A673 (cell line): ENCODE data around the gene ZNF680. TPM values are rescaled to one million over a fixed set of nuclear protein-coding genes. Genes with fewer than 3 reads are reported as not detected.

ENCODE experiments used
- BruUV-seq: library from RNA; stranded (reverse); fragments of 400-500 nt; replicated peaks from 2 replicates; lab custom pipeline; 2021; lab: Mats Ljungman, UMichigan
- CTCF ChIA-PET: fragments of 300-600 bp; sonication (Branson Sonifier 250); formaldehyde crosslinking; loops from one replicate; lab custom pipeline; 2022; ENCODE audit warnings: antibody characterized with exemption; lab: Charles Lee
- POLR2A ChIA-PET: fragments of 300-600 bp; sonication (Branson Sonifier 250); formaldehyde crosslinking; loops from one replicate; lab custom pipeline; 2022; ENCODE audit warnings: antibody characterized with exemption; ENCODE audit not compliant: low non-redundant PET; lab: Charles Lee
- DNase-seq: peaks from one replicate; pipeline ENCODE4 v3.0.0-alpha.2; 2015; ENCODE audit warnings: low spot score
- H3K27ac ChIP-seq: fragments of 200-600 bp; sonication (generic); 2 replicates; pipeline ENCODE4 v1.5.1; 2016; ENCODE audit warnings: mixed run types, low read depth, mild to moderate bottlenecking, mixed read lengths, antibody characterized with exemption, low read length; ENCODE audit not compliant: poor library complexity, severe bottlenecking
- H3K27me3 ChIP-seq: fragments of 200-600 bp; sonication (generic); replicated peaks from 2 replicates; pipeline ENCODE4 v1.6.1; 2017; ENCODE audit warnings: mixed run types, low read depth, mild to moderate bottlenecking, mixed read lengths, antibody characterized with exemption, low read length; ENCODE audit not compliant: insufficient read depth, poor library complexity
- H3K36me3 ChIP-seq: fragments of 200-600 bp; sonication (generic); 2 replicates; pipeline ENCODE4 v1.6.1; 2016; ENCODE audit warnings: mixed run types, mild to moderate bottlenecking, mixed read lengths, antibody characterized with exemption, low read length; ENCODE audit not compliant: insufficient read depth, poor library complexity, severe bottlenecking
- H3K4me1 ChIP-seq: fragments of 200-600 bp; sonication (generic); 2 replicates; pipeline ENCODE4 v1.6.1; 2017; ENCODE audit warnings: mixed run types, mild to moderate bottlenecking, mixed read lengths, antibody characterized with exemption, low read length; ENCODE audit not compliant: insufficient read depth, poor library complexity, severe bottlenecking
- H3K4me3 ChIP-seq: fragments of 200-600 bp; sonication (generic); 2 replicates; pipeline ENCODE4 v1.5.1; 2016; ENCODE audit warnings: low read depth, mixed run types, mild to moderate bottlenecking, mixed read lengths, low read length; ENCODE audit not compliant: poor library complexity, severe bottlenecking
- H3K9me3 ChIP-seq: fragments of 200-600 bp; sonication (generic); 2 replicates; pipeline ENCODE4 v1.6.1; 2016; ENCODE audit warnings: mixed run types, low read depth, mild to moderate bottlenecking, mixed read lengths, antibody characterized with exemption, low read length; ENCODE audit not compliant: poor library complexity, severe bottlenecking
- EZH2 ChIP-seq: fragments of 200-600 bp; sonication (generic); IDR thresholded peaks from 2 replicates; pipeline ENCODE4 v1.6.1; 2017; ENCODE audit warnings: borderline replicate concordance, low read depth, mild to moderate bottlenecking, mixed read lengths, antibody characterized with exemption, low read length; ENCODE audit not compliant: poor library complexity, severe bottlenecking
- intact Hi-C: fragments of 100-400 bp; cut with micrococcal nuclease; formaldehyde crosslinking; loops from one replicate; pipeline ENCODE4 v1.10.0; 2022; ENCODE audit not compliant: unreplicated experiment
- total RNA-seq: library from RNA; stranded (reverse); gene quantifications from 2 replicates; pipeline ENCODE4 v1.2.3, GENCODE V29; 2021
- TF ChIP-seq, protein P1 (sequence below): fragments of 300-800, 200-600 bp; sonication (generic); conservative IDR thresholded peaks from 2 replicates; pipeline ENCODE4 v1.5.1; 2017; ENCODE audit warnings: low read depth, mild to moderate bottlenecking, antibody characterized with exemption, low read length, moderate library complexity, mixed read lengths

Gene ZNF680
- total RNA-seq, 1 experiment from 2014 or later: 10.2 TPM

DNA sequence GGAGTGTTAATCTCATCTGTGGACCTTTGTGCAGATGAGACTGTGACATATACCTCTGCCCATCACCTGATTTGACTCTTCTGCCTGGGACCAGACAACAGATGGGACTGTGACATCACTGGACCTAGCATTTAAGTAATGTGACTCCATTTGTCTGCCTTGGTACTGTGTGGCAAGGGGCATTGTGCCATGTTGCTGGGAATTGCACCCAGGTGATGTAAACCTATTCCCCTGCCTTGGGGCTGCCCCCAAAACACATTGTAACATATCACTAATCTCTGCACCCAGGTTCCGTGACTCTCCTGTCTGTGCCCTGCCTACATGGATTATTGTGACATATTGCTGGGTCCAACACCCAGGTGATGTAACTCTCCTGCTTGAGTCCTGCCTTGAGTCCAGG lies 40.4 kb upstream of the ZNF680 start:
- peaks cover 9% of the 10 kb centered on the region for H3K9me3 ChIP-seq
- ChIA-PET POLR2A (no interaction called here), CTCF (no interaction called here)
- H3K4me3 ChIP-seq: no peak overlapping the region
- no peaks in the 10 kb centered on the region for H3K27me3 ChIP-seq
- H3K27ac ChIP-seq: no peak overlapping the region
- no peaks in the 10 kb centered on the region for H3K36me3 ChIP-seq
- intact Hi-C loops: no loop called here
- TF ChIP-seq, protein P1, sequence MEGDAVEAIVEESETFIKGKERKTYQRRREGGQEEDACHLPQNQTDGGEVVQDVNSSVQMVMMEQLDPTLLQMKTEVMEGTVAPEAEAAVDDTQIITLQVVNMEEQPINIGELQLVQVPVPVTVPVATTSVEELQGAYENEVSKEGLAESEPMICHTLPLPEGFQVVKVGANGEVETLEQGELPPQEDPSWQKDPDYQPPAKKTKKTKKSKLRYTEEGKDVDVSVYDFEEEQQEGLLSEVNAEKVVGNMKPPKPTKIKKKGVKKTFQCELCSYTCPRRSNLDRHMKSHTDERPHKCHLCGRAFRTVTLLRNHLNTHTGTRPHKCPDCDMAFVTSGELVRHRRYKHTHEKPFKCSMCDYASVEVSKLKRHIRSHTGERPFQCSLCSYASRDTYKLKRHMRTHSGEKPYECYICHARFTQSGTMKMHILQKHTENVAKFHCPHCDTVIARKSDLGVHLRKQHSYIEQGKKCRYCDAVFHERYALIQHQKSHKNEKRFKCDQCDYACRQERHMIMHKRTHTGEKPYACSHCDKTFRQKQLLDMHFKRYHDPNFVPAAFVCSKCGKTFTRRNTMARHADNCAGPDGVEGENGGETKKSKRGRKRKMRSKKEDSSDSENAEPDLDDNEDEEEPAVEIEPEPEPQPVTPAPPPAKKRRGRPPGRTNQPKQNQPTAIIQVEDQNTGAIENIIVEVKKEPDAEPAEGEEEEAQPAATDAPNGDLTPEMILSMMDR: no peak
- TF ChIP-seq EZH2: no peak
- DNase-seq: no peak
- BruUV-seq: no TSS peak
- H3K4me1 ChIP-seq: no peaks in the 10 kb centered on the region

DNA sequence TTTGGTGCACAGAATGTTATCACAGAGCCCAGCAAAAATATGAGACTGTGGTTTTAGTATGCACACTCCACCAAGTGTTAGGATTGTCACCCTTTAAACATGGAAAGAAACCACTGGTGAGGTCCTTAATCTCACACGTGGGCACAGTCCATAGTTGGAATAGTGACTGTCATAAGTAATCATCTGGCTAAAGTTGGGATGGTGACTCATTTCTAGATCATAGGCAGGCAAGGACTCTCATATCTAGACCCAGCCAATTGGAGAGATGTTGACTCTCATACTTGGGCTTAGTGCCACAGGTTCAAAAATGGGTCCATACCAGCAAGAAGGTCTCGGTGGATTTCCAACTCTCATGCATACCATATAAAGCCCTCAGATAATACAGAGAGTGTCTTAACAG lies 39.6 kb upstream of the ZNF680 start:
- Histone ChIP-seq H3K9me3 (peaks cover 9% of the 10 kb centered on the region), H3K27ac (no peak overlapping the region), H3K36me3 (no peaks in the 10 kb centered on the region), H3K4me3 (no peak overlapping the region), H3K4me1 (no peaks in the 10 kb centered on the region), H3K27me3 (no peaks in the 10 kb centered on the region)
- no peak for DNase-seq
- POLR2A ChIA-PET: no interaction called here
- intact Hi-C loops: no loop called here
- no TSS peak for BruUV-seq
- TF ChIP-seq EZH2: no peak
- TF ChIP-seq, protein P1: no peak
- CTCF ChIA-PET: no interaction called here

DNA sequence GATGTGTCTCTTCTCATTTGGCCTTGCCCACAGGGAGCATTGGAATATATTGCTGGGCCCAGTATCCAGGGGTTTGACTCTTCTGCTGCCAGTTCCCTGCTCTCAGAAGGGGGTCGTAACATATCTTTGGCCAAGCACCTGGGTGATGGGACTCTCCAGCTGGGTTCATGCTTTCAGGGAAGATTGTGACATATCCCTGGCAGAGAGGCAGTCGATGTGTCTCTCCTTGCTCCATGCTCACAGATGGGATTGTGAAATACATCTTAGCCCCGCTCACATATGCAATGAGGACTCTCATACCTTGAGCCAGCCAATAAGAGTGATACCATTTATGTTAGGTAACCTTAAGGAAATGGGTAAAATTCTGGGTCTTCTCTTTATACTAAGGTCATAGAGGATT lies 39.2 kb upstream of the ZNF680 start:
- POLR2A ChIA-PET: no interaction called here
- CTCF ChIA-PET: no interaction called here
- DNase-seq: no peak

More for the DNA sequence above, 39.2 kb upstream of the ZNF680 start:
- no peaks in the 10 kb centered on the region for H3K36me3 ChIP-seq
- H3K27ac ChIP-seq: no peak overlapping the region
- H3K27me3 ChIP-seq: no peaks in the 10 kb centered on the region
- H3K4me3 ChIP-seq: no peak overlapping the region
- no peaks in the 10 kb centered on the region for H3K4me1 ChIP-seq
- BruUV-seq: no TSS peak
- TF ChIP-seq, protein P1: no peak
- no peak for TF ChIP-seq EZH2
- peaks cover 9% of the 10 kb centered on the region for H3K9me3 ChIP-seq
- intact Hi-C loops: no loop called here
